Activated CD4-positive, CD25-positive, alpha-beta regulatory T cell treated with anti-CD3 and anti-CD28 coated beads, Interleukin-2, amount 50 U/mL, for 72 hours (primary cell): ENCODE measurements around the gene DSN1.
"Not testable (repeated sequence)": the region's sequence is repeated elsewhere in the genome, so short reads cannot be mapped to it uniquely, and the experiment has no call there.

Experiments
- DNase-seq: peaks from one replicate; pipeline ENCODE4 v3.0.0; 2021

Gene DSN1, protein sequence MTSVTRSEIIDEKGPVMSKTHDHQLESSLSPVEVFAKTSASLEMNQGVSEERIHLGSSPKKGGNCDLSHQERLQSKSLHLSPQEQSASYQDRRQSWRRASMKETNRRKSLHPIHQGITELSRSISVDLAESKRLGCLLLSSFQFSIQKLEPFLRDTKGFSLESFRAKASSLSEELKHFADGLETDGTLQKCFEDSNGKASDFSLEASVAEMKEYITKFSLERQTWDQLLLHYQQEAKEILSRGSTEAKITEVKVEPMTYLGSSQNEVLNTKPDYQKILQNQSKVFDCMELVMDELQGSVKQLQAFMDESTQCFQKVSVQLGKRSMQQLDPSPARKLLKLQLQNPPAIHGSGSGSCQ

DNA sequence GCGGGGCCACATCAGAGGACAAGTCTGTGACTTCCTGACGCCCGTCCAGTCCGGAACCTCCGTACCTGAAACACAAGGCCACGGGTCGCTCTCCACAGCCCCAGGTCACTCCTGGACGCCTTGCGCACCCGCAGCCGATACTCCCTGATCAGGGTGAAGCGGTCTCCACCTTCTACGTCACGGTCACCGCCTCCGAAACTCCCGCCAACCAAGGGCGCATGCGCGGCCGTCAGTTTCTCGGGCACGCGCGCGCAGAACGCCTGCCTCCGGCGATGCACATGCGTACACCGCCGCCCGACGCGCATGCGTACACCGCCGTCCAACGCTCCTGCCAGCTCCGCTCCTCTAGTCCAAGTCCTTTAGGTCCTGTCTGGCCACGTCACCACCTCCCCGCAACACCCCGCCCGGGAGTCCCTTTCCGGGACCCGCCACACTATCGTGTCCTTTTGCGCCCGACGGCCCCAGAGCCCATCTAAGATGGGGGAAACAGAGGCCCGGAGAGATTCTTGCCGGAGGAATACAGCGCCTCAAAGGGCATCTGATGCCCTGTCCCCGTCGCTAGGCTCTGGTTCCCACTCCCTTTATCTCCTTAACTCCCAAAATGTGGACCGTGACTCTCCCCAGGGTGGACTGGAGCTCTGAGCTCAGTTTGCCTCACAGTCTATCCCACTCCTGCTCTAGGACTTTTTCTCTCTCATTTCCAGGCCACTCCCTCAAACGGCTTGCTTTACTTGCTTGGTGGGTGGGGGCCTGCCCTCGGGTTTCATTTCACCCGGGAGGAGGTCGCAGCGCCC is at the start of gene DSN1:
Gene DSN1, minus strand, starts transcription at position 167 of the 794 bp plus-strand sequence. CDS start 2,305 bp downstream, outside the sequence.
- peak; percentile 100 for DNase-seq

DNA sequence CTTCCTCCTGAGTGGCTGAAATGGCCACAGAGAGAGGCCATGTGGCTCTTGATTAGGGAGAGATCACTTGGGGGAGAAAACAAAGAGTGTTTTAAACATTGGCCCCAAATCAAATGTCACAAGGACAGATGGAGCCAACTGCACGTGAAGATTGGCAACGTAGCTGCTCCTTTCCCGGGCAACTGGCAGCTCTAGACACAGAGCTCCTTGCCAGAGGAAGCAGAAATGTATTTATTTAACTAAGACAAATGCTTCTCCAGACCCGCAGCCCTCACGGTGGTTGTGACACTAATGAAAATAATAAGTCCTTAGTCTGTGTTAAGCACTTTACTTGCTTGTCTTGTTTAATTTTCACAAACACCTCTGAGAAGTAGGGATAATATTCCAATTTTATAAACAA is 49.6 kb upstream of the DSN1 start:
- no peak for DNase-seq

DNA sequence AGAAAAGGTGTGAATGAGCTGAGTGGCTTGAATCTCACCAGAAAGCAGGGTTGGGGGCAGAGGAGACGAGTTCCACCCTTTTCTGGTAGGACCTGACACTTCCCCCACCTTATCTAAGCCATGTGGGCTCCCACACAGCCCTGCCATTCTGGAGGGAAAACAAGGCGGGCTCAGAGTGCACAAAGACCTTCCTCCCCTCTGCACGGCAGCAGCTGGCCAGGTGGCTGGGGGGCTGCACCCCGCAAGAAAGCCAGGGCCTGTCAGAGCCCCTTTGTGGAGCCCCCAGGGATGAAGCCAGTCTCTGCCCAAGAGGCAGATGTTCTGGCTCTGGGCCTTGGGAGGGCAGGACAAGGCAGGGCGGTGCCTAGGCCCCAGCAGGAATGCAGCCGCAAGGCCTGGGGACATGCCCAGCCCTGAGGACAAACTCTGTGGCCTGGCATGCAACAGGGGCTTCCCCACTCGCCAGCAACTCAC is 48.4 kb upstream of the DSN1 start:
- no peak for DNase-seq

DNA sequence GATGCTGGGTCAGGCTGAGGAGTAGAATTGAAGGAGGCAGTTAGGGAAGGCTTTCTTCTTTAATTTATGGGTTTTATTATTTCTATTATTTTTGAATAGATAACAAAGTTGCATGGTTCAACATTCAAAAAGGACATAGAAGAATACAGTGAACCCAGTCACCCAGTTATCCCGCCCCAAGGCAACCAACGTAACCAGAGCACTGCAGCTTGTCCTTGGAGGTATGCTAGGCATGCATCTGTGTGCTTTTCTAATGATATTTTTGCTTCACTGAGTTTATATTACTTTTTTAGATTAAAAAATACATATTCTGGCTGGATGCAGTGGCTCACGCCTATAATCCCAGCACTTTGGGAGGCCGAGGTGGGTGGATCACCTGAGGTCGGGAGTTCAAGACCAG is 47.4 kb upstream of the DSN1 start:
- DNase-seq, result no peak

DNA sequence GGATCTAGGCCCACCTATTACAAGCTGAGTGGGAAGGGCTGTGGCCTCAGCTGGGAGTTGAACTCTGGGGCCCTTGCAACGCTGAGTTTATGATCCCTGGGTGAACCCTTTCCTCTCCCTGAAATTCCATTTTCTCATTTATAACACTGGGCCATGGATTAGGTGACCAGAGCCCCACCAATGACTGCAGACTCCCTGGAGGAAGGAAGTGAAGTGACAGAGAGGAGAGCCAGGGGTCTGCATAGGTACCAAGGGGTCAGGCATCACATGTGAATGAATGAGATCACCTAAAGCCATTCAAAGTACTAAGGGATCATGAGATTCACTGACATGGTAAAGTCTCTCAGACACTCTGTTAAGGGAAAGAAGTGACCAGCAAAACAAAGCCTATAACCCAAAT is 46.5 kb upstream of the DSN1 start:
- DNase-seq, result no peak

DNA sequence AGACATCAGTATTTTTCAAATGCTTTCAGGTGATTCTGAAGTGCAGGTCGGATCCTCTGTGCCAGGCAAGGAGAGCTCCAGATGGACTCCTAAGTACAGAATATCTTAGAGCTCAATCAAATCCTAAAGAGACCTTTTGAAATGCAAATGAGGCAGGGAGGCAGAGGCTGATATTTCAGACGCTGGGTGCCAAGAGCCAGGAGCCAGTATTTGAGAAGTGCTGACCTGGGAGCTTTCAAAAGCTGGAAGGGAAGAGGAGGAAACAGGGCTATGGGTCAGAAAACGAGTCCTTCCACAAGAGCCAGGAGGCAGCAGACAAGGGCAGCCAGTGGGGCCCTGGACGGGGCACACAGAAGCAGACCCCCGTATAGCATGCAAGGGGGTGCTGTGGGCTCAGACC is 46.1 kb upstream of the DSN1 start:
- DNase-seq, result no peak

DNA sequence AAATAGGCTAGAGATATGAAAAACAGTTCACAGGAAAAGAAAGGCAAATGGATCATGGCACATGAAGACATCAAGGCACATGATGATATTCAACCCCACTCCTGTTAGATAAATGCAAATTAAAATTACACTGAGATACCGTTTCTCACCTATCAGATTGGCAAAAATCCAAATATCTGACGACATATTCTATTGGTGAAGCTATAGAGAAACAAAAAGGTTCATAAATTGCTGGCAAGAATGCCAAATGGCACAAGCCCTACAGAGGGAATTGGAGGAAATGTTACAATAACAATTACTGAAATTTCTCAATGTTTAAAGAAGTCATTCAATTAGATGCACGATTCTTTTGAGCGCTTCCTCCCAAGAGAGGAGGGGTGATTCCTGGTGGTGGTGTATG is 45.3 kb upstream of the DSN1 start:
- no peak for DNase-seq

DNA sequence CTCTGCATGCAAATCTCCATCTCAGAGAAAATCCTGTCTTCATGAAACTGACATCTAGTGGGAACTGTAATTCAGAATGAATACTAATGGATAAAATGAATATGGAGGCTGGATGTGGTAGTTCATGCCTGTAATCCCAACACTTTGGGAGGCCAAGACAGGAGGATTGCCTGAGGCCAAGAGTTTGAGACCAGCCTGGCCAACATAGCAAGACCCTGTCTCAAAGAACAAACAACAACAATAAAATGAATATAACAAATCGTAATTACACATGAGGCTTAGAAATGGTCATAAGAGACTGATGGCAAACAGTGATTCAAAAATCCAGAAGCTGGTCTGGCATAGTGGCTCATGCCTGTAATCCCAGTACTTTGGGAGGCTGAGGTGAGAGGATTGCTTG is 44.6 kb upstream of the DSN1 start:
- DNase-seq, result no peak

DNA sequence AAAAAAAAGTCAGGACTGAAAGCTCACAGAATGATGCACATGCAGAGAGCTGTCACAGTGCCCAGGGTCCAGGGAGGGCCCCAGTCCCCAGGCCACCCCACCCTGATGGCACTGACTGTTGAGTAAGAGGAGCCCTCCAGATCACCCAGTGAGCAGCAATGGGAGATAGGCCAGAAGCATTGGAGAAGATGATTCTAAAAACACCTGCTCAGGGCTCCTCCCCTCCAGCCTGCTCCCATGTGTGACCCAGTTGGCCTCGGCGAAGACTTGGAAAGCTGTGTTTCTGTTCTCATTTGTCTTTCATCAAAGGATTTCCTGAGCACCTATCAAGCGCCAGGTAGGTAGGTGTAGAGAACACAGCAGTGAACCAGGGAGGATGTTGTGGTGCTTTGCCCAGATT is 43.9 kb upstream of the DSN1 start:
- DNase-seq, result no peak

DNA sequence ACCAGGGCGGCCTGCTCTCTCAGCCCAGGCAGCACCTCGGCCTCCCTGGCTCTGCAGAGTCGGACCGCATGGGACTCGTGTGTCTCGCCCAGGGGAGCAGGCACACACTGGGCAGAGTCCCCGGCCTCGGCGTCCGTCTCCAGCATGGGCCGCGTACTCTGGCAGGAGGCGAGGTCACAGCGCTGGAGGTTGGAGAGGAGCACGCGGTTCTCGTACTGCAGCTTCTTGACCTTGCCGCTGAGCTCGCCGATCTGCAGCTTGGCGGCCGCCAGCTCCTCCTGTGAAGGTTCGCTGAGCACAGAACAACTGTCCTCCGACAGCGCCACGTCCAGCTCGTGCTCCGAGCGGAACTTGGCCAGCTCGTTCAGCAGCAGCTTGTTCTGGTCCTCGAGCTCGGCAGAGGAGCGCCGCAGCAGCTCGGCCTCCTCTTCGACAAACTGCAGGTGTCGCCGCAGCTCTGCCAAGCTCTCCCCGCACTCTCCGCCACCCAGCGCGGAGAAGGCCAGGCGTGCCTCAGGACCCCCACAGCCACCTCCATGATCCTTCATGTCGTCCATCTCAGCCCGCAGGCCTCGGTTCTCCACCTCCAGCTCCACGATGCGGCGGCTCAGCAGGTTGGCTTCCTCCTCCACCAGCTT is 42.0 kb upstream of the DSN1 start:
- no peak for DNase-seq

DNA sequence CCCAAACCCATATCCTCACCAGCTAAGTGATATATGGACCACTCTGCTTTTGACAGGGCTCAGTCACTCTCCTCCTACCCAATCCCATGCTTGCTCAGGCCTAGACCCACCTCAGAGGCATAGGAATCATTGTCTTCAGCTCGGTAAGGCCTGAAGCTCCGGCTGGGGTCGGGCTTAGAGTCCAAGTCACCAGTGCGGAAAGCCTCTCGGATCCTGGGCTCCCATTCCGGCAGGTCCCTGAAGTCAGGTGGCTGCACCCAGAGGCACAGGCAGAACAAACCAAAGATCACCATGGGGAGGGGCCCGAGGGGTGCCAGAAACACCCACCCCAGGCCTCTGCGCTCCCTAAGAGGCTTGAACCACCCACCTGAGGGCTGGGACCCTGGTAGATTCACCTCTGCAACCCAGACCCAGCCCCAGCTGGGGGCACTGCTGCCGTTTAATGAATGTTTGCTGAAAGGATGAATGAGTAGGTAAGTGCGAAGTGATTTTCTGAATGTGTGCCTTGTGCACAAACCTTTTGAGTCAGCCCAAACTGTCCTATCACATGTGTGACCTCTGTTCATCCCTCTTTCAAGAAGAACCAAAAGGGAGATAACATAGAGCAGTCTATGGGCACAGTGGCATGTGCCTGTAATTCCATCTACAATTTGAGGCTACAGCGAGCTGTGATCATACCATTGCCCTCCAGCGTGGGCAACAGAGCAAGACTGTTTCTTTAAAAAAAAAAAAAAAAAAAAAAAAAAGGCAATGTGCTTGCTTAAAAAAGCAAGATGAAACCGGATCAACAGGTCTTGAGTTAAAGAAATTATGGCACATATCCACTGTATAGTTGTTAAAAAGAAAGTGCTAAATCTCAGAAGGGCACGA is 39.3 kb upstream of the DSN1 start:
- no peak for DNase-seq

DNA sequence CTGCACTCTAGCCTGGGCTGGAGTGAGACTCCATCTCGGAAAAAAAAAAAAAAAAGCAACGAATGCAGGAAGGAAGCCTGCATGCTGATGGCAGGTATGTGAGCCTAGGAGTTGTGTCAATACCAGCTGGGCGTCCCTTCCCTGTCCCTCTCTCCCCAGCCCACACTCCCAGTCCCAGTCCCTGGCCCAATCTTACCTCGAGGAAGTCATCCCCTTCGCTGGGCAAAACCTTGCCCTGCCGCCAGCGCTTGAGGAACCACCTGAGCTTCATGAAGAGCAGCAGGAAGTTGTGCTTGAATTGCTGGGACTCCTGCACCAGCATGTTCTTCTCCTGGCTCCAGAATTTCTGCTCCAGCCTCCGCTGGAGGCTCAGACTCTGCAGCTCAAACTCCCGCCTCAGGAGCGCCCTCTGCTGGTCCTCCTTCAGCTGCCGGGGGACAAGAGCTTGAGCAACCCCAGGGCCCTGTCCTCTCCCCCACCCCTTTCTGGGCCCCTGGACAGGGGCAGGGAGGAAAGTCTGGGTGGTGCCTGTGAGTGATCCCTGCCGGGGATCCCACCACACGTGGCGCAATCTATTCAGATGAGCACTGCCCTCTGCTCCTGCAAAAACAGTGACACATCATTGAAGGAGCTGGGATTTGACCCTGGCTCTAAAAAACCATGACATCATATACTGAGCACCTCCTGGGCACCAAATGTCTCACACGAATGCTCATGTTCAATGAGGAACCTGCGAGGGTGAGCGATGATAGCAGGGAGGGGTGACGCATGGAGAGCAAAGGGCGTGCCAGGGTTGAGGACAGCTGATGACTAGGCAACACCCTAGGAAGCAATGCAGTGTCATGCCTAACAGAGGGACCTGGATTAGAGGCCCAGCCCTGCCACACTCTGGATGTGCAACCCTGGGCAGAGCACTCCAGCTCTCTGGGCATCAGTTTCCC is 35.0 kb upstream of the DSN1 start:
- DNase-seq, result peak; percentile 84

DNA sequence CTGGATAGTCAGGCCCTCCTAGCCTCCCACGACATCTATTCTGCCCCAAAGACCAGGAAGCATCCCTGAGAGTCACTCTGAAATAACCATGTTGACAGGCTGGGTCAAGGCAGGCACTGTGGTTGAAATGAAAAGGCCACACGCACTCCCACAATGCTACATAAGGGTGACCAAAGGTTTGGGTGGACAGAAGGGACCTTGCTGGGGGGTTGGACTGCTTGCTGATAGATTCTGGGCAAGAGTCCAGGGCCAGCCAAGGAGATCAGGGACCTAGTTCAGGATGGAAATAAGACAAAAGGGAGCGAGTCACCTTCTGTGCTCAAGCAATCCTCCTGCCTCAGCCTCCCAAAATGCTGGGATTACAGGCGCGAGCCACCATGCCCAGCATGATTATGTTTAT is 32.5 kb upstream of the DSN1 start:
- no peak for DNase-seq

DNA sequence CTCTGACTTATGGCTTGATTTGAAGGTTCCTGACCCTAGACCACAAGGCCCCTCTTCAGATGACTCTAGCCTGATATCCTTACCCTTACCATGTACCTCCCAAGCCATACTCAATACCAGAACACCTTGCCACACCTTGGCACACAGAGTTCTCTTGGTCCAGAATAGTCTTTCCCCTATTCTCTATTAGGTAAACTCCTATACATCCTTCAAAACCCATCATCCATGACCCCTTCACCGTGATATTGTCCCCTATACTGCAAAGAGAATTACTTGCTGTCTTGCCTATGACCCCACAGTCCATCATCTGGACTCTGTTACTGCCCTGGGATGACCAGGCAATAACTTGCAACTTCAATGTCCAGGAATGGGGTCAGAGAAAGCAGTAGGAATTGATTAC is 31.8 kb upstream of the DSN1 start:
- DNase-seq, result no peak

DNA sequence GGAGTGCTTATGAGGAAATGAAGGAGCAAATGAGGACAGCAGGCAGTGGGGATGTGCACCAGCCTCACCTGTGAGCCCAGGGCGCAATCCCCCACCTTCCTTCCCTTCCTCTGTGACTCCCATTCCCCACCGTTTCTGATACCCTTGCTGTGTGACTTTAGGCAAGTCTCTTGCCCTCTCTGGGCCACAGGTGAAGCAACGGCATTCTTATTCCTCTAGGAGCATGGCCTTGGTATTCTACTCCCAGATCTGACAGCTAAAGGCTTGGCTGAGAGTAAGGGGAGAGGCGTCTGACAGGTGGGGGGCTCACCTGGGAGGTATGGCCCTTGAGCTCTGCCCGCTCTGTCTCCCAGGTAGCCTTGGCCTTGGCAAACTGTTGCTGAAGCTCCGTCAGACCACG is 30.9 kb upstream of the DSN1 start:
- no peak for DNase-seq

DNA sequence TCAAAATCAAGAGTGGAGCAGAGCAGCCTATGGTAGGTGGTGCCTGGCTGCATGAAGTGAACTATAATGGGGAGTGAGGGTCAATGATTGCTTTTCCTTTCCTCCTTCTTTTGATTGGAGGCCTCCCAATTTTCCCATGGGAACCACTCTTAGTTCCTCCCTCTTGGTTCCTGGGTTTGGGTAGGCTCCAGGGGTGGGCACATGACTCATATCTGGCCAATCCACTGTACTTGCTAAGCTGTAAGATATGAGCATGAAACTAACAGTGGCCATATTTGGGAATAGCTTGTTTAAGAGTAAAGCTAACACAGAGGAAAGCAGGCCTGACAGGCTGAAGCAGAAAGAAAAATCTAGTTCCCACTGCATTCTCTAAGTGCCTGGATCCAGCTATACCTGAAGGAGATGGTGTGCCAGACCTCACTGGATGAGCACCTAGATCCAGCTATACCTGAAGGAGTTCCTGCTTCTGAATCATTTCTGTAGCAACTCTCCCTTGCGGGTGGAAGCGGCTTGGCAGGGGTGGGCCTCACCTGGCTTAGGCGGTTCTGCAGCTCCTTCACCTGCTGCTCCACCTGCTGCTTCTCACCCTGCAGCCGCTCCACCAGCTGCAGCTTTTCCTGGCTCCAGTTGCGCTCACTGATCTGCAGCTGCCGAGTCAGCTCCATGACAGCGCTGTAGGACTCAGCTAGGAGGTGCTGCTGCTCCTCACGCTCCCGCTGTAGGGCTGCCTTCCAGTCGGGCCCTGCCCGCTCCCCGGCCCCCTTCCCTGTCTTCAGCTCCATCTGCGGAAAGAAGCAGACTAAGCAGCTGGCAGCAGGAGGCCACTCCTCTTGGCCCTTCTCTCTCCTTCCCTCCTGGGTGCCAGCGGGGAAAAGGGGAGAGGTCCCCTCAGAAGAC is 29.0 kb upstream of the DSN1 start:
- no peak for DNase-seq

DNA sequence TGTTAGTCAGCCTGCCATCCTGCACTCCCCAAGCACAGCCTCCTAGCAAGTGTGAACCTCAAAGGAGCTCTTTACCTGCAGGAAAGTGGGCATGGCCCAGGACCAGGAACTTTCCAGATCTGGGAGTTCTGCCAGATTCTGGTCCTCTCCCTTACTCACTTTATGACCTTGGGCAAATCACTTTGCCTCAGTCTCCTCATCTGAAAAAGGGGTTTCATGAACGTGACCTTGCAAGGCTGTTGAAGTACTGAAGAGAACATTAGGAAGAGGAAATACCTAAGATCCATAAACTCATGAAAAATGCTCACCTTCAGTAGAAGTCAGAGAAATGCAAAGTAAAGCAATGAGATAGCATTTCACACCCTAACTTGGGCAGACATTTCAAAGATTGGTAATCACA is 26.8 kb upstream of the DSN1 start:
- no peak for DNase-seq

DNA sequence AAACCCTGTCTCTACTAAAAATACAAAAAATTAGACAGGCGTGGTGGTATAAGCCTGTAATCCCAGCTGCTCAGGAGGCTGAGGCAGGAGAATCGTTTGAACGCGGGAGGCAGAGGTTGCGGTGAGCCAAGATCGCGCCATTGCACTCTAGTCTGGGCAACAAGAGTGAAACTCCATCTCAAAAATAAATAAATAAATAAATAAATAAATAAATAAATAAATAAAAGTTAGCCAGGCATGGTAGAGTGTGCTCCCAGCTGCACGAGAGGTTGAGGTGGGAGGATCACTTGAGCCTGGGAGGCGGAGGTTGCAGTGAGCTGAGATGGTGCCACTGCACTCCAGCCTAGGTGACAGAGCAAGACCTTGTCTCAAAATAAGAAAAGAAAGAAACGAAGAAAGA is 25.8 kb upstream of the DSN1 start:
- not testable (repeated sequence) for DNase-seq

DNA sequence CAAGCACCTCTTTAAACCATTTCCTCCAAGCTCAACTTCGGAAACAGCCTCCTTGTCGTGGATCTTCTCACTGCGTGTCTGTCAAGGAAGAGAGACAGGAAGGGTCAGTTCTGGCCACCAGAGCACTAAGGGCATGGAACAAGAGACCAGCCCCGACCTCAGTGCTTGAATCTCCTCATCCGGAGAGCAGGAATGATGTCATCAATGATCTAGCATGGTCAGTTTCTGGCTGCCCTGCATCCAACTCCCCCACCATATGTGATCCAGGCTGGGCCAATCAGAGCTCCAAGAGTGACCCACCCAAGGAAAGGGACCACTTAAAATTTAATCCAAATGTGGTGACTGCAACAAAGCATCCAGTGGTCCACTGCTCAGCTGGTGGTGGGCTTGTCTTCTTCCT is 23.3 kb upstream of the DSN1 start:
- DNase-seq, result no peak

DNA sequence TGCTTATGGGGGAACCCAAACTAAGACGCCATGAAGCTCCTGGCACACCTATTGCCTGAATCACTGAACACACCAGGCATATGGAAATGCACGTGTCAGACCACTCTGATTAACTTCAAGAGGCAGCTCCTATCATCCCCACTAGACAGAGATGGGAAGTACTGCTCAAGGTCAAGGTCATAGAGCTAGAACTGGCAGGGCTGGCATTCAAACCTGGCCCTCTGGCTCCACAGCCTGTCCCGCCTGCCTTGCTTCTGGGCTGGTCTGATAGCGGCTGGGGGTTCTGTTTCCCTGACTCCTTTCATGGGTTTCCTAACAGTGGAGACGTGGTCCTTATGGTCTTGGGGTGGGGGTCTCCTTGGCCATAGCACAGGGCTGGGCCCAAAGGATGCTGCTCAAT is 22.6 kb upstream of the DSN1 start:
- no peak for DNase-seq

DNA sequence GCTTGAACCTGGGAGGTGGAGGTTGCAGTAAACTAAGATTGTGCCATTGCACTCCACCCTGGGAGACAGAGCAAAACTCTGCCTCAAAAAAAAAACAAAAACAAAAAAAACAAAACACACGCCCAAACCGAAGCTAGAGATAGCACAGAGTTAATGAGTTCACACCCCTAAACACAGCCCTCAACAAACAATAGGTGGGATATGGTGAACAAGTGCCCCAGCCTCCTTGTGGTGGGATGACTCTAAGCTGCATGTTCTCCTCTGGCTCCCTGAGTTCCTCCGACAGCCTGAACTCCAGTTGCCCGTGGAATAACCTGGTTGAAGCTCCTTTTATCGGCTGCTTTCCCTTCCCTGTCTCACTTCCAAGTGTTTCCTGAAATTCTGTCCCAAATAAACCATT is 22.1 kb upstream of the DSN1 start:
- no peak for DNase-seq
